GM19351 (cell line): ENCODE results near the gene MED25.
A peak's percentile ranks its signal among the peaks of the same experiment; 100 is the strongest.

ENCODE experiments used
- ATAC-seq: cut with Tn5 transposase; IDR thresholded peaks from one replicate; pipeline ENCODE4 v1.9.1; 2021; ENCODE audit warnings: mild to moderate bottlenecking, moderate library complexity; ENCODE audit not compliant: unreplicated experiment

MED25 gene

DNA sequence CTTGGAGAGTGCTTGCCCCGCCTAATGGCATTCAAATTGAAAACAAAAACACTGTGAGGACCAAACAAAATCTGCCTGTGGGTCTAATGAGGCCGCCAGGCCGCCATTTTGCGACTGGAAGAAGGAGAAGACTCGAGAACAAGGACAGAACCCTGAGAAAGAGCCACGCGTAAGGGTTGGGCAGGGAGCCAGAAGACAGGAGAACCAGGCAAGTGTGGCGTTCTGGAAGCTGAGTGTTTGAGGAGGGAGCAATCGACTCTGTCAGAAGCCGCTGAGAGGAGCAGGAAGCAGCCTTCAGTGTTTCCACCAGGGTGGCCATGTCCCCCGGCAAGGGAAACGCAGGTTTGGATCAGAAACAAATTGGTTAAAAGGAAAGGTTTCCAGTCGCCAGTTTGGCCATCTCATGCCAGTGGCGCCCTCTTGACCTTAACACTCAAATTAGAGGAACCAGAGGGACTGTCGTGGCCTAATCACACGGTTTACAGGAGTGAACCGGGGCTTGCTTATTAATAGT is 22.7 kb downstream of the MED25 start:
- no peak for ATAC-seq

GRCh38 chr19:49843265-49843664 is 25.2 kb downstream of the MED25 start:
- no peak for ATAC-seq

DNA sequence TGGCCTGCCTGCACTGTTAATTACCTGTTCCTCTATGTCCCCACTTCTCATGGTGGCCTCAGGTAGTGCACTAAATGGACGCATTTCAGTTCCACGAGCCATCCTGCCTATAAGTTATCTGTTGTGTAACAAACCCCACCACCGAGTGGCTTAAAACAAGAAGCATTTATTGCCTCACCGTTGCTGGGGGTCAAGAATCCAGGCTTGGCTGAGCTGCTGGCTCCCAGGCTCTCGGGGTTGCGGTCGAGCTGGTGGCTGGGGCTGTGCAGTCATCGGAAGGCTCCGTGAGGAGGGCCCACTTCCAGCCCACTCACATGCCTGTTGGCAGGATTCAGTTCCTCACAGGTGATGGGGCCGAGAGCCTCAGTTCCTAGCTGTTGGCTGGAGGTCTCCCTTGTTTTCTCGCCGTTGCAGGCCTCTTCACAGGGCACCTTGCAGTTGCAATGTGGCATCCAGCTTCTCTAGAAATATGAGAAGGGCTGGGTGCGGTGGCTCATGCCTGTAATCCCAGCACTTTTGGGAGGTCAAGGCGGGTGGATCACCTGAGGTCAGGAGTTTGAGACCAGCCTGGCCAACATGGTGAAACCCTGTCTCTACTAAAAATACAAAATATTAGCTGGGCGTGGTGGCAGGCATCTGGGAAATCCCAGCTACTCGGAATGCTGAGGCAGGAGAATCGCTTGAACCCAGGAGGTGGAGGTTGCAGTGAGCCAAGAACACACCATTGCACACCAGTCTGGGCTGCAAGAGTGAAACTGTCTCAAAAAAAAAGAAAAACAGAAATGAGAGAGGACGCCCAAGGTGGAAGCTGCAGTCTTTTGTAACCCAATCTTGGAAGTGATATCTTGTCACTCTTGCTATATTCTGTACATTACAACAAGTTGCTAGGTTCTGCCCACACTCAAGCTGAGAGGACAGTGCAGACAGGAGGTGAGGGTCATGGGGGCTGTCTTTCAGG is 26.3 kb downstream of the MED25 start:
- no peak for ATAC-seq

DNA sequence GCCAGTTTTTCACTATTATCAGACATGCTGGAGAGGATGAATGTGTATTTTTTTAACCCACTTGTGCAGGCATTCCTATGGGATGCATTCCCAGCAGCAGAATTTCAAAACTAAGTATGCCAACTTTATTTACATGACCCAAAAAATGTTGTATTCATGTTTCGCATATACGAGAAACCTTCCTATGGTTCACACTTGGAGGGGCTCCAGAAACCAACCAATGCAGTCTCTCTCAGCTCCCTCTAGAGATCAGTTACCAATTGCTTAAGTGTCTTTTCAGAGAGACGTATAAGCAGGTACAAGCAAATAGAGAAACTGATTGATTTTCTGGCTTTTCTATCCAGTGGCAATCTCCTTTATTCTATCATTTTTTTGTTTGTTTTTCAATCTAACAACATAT is 27.3 kb downstream of the MED25 start:
- no peak for ATAC-seq

DNA sequence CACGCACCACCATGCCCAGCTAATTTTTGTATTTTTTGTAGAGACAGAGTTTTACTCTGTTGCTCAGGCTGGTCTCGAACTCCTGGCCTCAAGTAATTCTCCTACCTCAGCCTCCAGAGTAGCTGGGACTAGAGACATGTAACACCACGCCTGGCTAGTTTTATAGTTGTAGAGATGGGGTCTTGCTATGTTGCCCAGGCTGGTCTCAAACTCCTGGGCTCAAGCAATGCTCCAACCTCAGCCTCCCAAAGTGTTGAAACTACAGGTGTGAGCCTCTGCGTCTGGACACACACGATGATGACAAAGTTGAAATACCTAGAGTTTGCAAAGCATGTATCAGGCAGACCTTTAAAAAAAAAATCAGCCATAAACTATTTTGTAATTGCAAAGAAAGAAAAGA is 28.3 kb downstream of the MED25 start:
- ATAC-seq = no peak

GRCh38 chr19:49847731-49848696 is 29.9 kb downstream of the MED25 start:
- ATAC-seq = no peak

DNA sequence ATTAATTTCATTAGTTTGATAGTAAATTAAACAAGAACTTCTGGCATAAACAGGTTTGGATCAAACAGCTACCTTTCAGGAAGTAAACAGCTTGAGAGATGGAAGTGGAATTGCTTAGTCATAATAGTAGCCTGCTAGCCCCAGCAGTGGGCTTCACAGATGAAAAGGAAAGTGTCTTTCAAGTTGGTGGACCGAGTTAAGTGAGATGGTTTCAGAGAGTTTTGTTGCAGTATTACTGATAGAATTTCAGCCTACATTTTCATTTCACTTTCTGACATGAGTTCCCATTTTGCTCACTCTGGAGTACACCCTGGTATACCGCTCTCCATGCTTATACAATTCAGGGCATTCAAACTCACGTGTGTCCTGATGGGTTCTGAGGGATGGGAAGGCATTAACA is 30.8 kb downstream of the MED25 start:
- ATAC-seq = no peak

DNA sequence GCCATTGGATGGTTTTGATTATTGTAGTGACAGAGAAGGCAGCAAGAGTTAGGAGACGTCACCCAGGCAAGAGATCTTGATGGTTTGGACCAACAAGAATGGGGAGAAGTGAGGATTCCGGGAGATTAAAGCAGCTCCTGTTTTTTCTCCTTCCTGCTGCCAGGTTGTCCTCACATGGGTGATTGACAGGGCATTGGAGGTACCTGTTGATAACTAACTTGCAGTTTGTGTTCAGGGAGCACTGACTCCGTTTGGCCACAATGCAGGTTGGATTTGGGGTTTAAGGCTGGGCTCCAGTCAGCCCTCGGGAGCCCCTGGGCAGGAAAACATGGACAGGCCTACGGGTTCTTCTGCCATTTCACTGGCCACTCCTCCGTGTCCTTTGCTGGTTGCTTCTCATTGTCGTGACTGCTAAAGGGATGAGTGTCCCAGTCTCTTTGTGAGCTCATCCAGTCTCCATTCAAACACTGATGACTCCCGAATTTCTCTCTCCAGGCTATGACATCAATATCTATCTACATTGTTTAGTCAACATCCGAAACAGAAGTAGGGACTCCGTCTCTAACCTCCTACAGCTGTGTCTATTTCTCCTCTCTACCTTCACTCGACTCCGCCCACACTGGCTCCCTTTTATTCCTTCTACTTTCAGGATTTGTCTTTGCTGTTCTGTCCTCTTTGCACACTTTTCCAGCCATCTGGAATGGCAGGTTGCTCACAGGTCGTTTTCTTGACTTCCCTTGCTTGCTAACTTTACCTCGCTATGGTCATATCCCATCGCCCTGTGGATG is 31.5 kb downstream of the MED25 start:
- no peak for ATAC-seq

DNA sequence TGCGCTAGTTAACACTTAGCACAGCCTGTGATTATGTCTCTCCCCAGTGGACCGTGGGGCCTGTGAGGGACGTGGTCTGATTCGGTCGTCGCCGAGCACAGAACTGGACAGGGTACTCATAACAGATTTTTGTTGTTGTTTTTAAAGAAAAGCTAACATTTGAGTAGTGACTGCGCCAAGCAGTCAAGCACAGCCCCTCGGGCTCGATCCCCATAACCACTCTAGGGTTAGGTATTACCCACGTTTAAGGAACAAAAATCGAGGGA is 32.1 kb downstream of the MED25 start:
- no peak for ATAC-seq

DNA sequence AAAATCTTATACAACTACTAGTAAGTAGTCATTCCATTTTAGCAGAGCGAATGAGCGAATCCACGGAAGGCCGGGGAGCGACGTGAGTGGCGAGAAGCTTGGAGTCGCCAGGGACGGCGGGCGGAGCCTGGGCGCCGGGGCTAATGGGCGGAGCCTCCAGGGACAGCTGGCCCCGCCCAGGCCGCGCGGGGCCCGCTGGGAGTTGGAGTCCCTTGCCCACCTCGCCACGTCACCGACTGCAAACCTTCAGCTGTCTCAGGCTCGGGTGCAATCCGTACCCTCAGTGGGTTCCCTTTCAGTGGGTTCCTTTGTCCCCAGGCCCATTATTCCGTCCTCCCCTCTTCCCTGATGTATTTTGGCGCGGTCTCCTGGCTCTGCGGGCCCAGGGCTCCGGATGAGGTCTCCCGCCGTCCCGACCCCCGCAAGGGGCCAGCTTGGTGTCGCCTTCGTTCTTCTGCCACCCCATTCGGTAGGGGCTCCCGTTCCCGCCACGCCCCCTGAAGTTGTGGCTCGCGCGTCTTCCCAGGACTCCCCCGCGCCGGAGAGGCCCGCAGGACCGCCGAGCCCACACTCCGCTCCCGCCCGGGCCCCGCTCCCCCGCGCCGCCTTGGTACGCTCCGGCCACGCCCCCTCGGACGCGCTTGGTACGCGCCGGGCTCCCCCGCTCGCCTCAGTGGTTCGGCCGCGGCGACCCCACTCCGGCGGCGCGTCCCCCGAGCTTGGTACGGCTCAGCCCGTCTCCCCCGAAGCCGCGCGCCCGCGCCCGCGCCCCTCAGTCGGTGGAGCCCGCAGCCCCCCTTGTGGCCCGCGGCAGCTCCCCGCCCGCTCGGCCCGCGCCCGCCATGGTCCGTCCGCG is 32.6 kb downstream of the MED25 start, which contains the start of gene PTOV1:
PTOV1 (plus strand) TSS at position 673 of the 856 bp plus-strand sequence.
- ATAC-seq = peak; percentile 76

- ATAC-seq = no peak
Observed at GRCh38 chr19:49851456-49852259, 33.6 kb downstream of the MED25 start.

DNA sequence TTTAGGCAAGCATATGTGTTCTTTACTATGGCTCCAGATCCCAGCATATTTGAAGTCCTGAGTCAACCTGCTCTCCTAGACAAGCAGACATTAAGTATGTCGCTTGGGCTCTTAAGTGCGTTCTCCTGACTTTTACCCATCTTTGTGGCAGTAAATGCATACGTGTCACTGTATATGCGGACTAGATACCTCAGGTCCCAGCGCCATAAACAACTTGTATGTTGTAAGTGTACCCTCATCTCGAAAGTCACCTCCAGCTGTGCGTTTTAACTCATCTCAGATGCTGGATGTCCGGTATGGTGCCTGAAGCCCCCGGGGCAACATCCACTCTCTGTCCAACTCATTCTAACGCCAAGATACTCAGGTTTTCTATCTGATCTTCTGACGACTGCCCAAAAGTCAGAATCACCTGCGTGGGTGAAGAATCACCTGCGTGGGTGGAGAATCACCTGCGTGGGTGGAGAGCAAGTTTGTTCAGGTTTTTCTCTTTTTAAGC is 34.6 kb downstream of the MED25 start:
- no peak for ATAC-seq

DNA sequence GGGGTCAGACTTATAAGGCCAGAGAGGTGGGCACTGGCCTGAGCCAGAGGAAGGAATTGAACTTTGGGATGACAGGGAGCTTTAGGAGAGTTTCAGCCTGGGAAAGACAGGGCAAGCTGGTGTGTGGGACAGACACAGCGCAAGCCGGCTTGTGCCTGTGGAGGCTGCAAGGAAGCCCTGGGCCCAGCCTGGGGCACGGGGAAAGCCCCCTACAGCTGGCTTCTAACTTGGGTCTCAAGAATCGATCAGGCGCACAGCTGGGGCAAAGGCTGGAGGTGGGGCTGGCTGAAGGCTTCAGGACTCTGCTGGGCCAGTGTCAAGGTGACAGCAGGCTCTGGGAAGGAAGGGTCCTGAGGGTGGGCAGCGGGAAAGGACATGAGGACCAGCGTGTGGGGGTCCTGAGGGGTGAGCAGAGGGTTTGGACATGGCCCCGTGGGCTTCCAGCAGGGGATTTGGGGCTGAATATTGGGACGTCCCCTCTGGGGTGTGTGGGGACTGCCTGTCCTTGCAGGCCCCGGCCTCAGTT is 35.8 kb downstream of the MED25 start:
- no peak for ATAC-seq

GRCh38 chr19:49854378-49855263 is 36.5 kb downstream of the MED25 start:
- ATAC-seq = no peak

- no peak for ATAC-seq
Observed at GRCh38 chr19:49855277-49855675, 37.2 kb downstream of the MED25 start.

- no peak for ATAC-seq
Observed at GRCh38 chr19:49855676-49856573, 37.8 kb downstream of the MED25 start.
